GOT3 (cell line): ENCODE measurements around the gene INTS7.
"Not testable (repeated sequence)": the region's sequence is repeated elsewhere in the genome, so short reads cannot be mapped to it uniquely, and the experiment has no call there.

Experiments
- DNase-seq: peaks from one replicate; lab custom pipeline; 2025; ENCODE audit warnings: mixed read lengths; lab: John Stamatoyannopoulos, UW

INTS7 gene

GRCh38 chr1:211933946-211934714 is 101.2 kb downstream of the INTS7 start:
- no peak for DNase-seq

- DNase-seq = no peak
Observed at GRCh38 chr1:211932933-211933254, 102.5 kb downstream of the INTS7 start.

- DNase-seq = no peak
Observed at GRCh38 chr1:211932231-211932932, 103.0 kb downstream of the INTS7 start.

- DNase-seq = no peak
Observed at GRCh38 chr1:211929683-211930082, 105.7 kb downstream of the INTS7 start.

GRCh38 chr1:211928993-211929637 is 106.2 kb downstream of the INTS7 start:
- DNase-seq = no peak

- no peak for DNase-seq
Observed at GRCh38 chr1:211928290-211928801, 107.0 kb downstream of the INTS7 start.

- DNase-seq = no peak
Observed at GRCh38 chr1:211925016-211925415, 110.3 kb downstream of the INTS7 start.

- DNase-seq = no peak
Observed at GRCh38 chr1:211924256-211924655, 111.1 kb downstream of the INTS7 start.

- DNase-seq = no peak
Observed at GRCh38 chr1:211923095-211923494, 112.3 kb downstream of the INTS7 start.

- no peak for DNase-seq
Observed at GRCh38 chr1:211921579-211922095, 113.7 kb downstream of the INTS7 start.

- no peak for DNase-seq
Observed at GRCh38 chr1:211920602-211921226, 114.6 kb downstream of the INTS7 start.

GRCh38 chr1:211920141-211920572 is 115.2 kb downstream of the INTS7 start:
- no peak for DNase-seq

GRCh38 chr1:211918843-211919414 is 116.4 kb downstream of the INTS7 start:
- no peak for DNase-seq

- not testable (repeated sequence) for DNase-seq
Observed at GRCh38 chr1:211916458-211916857, 118.9 kb downstream of the INTS7 start.

GRCh38 chr1:211915924-211916323 is 119.4 kb downstream of the INTS7 start:
- no peak for DNase-seq

GRCh38 chr1:211912844-211913432 is 122.4 kb downstream of the INTS7 start:
- DNase-seq = no peak

- DNase-seq = no peak
Observed at GRCh38 chr1:211912038-211912437, 123.3 kb downstream of the INTS7 start.

- no peak for DNase-seq
Observed at GRCh38 chr1:211910913-211911485, 124.4 kb downstream of the INTS7 start.

- no peak for DNase-seq
Observed at GRCh38 chr1:211910113-211910884, 125.1 kb downstream of the INTS7 start.

GRCh38 chr1:211909395-211909794 is 126.0 kb downstream of the INTS7 start:
- no peak for DNase-seq
